ENCODE measurements around the gene AGAP1. TPM values are rescaled to one million over a fixed set of nuclear protein-coding genes. Genes with fewer than 3 reads are reported as not detected.

Gene AGAP1
- total RNA-seq, 2 donors from 2014 or later, result 19.1 to 20.8 TPM

GRCh38 chr2:235651643-235652042 lies 157.8 kb downstream of the AGAP1 start:
- no peak for DNase-seq (ENCODE audit: low spot score)
- Histone ChIP-seq H3K4me1 (ENCODE audit: control insufficient read depth in 1 of 2, low read depth in 2 of 2) (no peaks in the 10 kb centered on the region), H3K4me3 (no peak overlapping the region), H3K27me3 (replicated peaks; ENCODE audit: insufficient read depth) (no peaks in the 10 kb centered on the region), H3K36me3 (no peaks in the 10 kb centered on the region), H3K9me3 (no peaks in the 10 kb centered on the region), H3K27ac (no peak overlapping the region)
- ATAC-seq (ENCODE audit: insufficient number of reproducible peaks, low FRiP score, low read depth), result no peak
- no peak for TF ChIP-seq CTCF (IDR thresholded peaks at IDR 0.05)

- Histone ChIP-seq H3K27ac (no peak overlapping the region), H3K4me3 (no peak overlapping the region), H3K9me3 (no peaks in the 10 kb centered on the region), H3K4me1 (ENCODE audit: control insufficient read depth in 1 of 2, low read depth in 2 of 2) (no peaks in the 10 kb centered on the region), H3K36me3 (no peaks in the 10 kb centered on the region), H3K27me3 (replicated peaks; ENCODE audit: insufficient read depth) (no peaks in the 10 kb centered on the region)
- ATAC-seq (ENCODE audit: insufficient number of reproducible peaks, low FRiP score, low read depth) (no peak), DNase-seq (ENCODE audit: low spot score) (no peak)
- TF ChIP-seq CTCF (IDR thresholded peaks at IDR 0.05), result no peak
These were observed 160.4 kb downstream of the AGAP1 start for GRCh38 chr2:235654103-235654813.

DNA sequence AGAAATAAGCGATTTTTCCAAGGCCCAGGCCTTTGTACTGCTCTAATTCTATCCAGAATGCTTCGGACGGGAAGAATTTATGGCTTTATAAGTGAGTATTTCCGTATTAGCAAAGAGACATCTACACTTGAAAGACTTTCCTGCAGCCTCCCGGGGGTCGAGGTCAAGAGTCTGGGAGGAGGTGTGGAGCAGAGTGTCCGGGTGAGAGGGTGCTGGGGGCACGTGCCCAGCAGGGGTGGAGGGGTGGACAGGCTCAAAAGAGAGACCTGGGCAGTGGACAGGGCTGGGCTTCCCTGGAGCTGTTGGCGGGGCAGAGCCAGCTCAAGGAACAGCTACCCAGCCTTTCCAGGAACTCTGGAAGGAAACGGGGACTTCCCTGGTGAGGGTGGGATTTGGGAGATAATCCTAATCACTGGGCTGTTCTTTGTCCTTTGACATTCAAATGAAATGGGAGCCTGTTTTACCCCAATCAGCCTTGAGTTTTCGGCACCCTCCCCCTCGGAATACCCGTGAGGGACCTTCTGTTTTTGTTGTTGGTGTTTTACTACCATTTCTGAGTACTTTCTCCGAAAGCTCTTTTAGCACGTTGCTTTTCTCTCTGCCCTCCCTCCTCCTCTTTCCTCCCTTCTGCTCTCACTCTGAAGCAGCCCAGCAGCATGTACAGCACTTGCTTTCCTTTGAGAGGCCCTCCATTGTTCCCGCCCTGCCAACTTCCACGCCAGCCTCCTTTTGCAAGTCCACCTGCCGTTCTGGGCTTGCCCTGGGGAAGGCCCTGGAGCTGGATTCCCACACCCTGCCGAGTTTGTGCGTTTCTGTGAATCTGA lies 164.7 kb downstream of the AGAP1 start:
- Histone ChIP-seq H3K36me3 (no peaks in the 10 kb centered on the region), H3K9me3 (no peaks in the 10 kb centered on the region), H3K27ac (no peak overlapping the region), H3K27me3 (replicated peaks; ENCODE audit: insufficient read depth) (no peaks in the 10 kb centered on the region), H3K4me3 (no peak overlapping the region), H3K4me1 (ENCODE audit: control insufficient read depth in 1 of 2, low read depth in 2 of 2) (no peaks in the 10 kb centered on the region)
- ATAC-seq (ENCODE audit: insufficient number of reproducible peaks, low FRiP score, low read depth) (no peak), DNase-seq (ENCODE audit: low spot score) (no peak)
- no peak for TF ChIP-seq CTCF (IDR thresholded peaks at IDR 0.05)

DNA sequence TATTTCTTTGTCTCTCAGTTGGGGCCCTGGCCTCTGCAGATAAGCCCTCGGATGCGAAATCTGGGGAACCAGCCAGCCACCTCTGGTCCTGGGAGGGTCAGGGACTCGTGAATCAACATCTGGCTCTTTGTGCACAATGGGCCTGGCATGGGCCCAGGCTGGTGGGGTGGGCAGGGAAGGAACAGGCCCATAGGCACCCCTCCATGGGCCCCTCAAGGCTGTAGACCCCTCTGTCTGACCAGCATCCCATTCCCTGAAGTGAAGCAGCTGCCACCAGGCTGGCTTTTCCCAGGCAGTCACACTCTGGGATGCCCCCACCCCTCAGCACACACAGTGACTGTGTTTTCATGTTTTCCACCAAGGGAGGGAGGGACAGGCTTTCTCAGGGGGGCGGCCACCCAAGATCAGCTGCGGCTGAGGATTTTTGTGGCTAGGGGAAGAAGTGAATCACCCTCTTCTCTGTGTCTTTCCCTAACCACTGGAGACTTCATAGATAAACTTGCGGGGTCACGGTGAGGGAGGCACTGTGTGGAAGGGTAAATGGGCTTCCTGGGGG lies 166.0 kb downstream of the AGAP1 start:
- TF ChIP-seq CTCF (IDR thresholded peaks at IDR 0.05), result no peak
- Histone ChIP-seq H3K27ac (no peak overlapping the region), H3K36me3 (no peaks in the 10 kb centered on the region), H3K27me3 (replicated peaks; ENCODE audit: insufficient read depth) (no peaks in the 10 kb centered on the region), H3K9me3 (no peaks in the 10 kb centered on the region), H3K4me1 (ENCODE audit: control insufficient read depth in 1 of 2, low read depth in 2 of 2) (no peaks in the 10 kb centered on the region), H3K4me3 (no peak overlapping the region)
- no peak for ATAC-seq (ENCODE audit: insufficient number of reproducible peaks, low FRiP score, low read depth)
- DNase-seq (ENCODE audit: low spot score), result no peak

GRCh38 chr2:235660484-235661082 lies 166.7 kb downstream of the AGAP1 start:
- no peak for DNase-seq (ENCODE audit: low spot score)
- H3K4me1 ChIP-seq (ENCODE audit: control insufficient read depth in 1 of 2, low read depth in 2 of 2), result peaks cover 2 to 4% of the 10 kb centered on the region in 2 donors
- no peak overlapping the region for H3K27ac ChIP-seq

More at GRCh38 chr2:235660484-235661082, 166.7 kb downstream of the AGAP1 start:
- Histone ChIP-seq H3K9me3 (no peaks in the 10 kb centered on the region), H3K27me3 (replicated peaks; ENCODE audit: insufficient read depth) (no peaks in the 10 kb centered on the region), H3K36me3 (no peaks in the 10 kb centered on the region), H3K4me3 (no peak overlapping the region)
- ATAC-seq (ENCODE audit: insufficient number of reproducible peaks, low FRiP score, low read depth), result no peak
- TF ChIP-seq CTCF (IDR thresholded peaks at IDR 0.05), result no peak

Measured in thoracic aorta (tissue), 2 donors.